Stimulated activated CD4-positive, alpha-beta T cell treated with anti-CD3 and anti-CD28 coated beads, TNF-alpha, amount 100 ng/mL, for 24 hours (primary cell): ENCODE data around the gene TMEM144.

Experiments used
- DNase-seq, 3 experiments: peaks; one replicate each; pipeline ENCODE4 v3.0.0-alpha.2; 2020; ENCODE audit warnings: low read depth in 3 of 3

The TMEM144 gene

GRCh38 chr4:158209825-158210807 lies at the start of gene TMEM144:
Gene TMEM144, plus strand, starts transcription at chr4:158210486. Its CDS starts 2,182 bp downstream, at chr4:158212668.
- peak in 2 of 3 experiments; percentile 14 to 55 for DNase-seq

- DNase-seq, result no peak
Observed at GRCh38 chr4:158161551-158162354, 48.5 kb upstream of the TMEM144 start.

DNA sequence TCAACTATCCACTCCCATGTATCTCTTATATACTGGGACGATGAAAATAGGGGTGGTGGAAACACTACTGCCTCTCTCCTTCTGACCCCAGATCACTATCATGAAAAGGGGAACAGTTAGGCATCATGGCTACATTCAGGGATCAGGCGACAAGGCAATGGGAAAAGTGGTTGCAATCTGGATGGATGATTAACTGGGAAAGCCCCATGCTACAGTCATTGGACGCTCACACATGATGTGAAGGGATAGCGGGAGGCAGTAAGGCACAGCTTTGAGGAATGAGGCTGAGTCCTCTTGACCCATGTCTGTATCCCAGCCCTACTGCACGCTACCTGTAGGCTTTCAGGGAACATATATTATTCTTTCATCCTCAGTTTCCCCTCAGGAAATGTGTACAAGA lies 47.7 kb upstream of the TMEM144 start:
- DNase-seq, result no peak

- DNase-seq, result no peak
Observed at GRCh38 chr4:158163941-158164767, 46.1 kb upstream of the TMEM144 start.

DNA sequence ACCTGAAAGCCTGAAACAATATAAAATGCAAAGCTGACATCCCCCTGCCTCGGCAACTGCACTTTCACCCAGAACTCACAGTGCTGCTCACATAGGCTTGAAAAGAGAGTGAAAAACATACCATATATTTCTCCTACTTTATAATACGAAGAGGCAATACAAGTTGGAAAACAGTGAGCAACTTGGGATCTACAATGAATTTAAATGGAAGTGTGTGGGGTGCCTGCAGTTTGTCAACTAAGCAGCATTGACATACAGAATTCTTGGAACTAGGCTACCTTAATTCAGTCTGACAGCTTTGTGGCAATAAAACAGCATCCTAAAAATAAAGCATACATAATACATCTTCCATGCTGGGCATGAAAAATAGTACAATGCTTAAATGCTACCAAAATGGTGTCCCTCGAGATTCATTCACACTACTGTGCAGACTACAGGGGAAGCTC lies 45.5 kb upstream of the TMEM144 start:
- no peak for DNase-seq

DNA sequence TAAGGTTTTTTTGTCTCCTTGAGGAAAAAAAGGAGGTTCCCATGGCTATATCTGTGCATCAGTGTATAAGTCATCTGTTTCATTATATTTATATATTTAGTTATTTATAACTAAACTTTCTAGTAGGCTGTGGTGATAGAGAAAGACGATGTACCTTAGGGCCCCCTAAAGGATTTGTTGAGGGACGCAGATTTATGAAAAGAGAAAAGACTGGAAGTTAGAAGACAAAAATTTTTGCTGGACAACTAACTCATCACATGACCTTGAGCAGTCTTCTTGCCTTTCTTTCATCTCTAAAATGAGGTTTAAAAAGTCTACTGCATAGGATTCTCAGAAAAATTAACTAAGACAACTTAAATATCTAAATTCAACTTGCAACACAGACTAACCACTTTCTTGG lies 43.6 kb upstream of the TMEM144 start:
- no peak for DNase-seq

DNA sequence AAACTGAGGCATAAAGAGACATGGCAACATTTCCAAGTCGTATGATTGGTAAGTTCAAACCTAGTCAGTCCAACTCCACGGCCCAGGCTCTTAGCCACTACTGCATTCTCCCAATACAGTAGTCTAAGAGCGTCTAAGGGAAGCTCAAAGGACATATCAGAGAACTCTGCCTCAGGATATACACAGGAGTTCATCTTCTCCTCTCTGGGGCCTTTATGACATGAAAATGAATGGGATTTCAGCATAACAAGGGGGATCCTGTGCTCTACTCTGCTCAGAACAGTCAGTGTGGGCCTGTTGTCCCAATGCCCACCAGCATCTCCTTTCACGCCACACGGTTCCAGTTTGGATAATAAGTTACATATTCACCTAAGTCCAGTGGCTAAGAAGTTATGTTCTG lies 41.7 kb upstream of the TMEM144 start:
- DNase-seq, result no peak

DNA sequence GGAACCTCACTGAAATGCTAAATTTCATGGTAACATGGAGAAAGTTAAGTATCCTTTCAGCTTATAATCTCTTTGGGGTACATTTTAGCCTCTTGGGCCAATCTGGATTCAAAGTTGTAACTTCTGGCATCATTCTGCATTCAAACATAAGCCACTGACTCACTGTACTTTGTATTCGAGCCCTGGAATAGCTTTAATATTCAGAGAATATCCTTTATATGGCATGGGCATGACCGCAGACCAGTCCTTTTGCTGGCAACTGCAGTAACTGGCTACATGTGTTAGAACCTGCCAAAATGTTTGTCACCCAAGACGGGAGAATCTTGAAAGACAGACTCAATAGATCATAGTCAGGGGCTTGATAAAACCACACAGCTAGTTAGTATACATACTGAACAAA lies 40.8 kb upstream of the TMEM144 start:
- DNase-seq, result no peak

DNA sequence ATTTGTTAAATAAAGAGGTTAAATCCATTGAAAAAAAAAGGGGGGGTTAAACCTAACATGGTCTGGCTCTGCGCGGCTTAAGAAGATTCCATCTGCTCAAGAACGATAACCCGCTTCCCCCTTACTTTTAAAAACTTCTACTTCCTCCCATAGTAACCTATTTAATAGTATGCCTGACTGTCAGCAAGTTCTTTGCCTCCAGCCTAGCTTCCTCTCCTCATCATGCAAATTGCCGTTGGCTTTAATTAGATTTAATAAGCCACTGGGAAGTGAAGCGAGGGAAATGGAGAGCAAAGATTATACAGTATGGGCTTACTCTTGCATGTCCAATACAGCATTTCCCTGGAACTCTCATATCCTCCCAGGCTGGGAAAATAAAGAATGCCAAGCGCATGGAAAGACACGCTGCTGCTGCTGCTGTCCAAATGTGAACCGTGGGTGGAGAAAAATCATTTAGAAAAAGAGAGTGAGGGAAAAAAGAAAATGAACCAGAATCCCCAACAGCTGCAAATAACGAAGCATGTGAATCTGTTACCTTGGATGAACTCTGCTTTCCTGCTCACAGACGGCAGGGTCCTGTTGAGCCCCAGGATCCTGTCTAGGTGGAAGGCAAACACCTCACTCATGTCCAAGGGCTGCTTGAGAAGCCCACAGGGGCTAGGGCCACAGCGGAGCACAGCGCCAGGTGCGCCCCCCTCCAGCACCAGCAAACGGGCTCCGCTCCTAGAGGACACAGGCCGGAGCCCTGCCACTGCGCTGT lies 40.2 kb upstream of the TMEM144 start:
- DNase-seq, result no peak

DNA sequence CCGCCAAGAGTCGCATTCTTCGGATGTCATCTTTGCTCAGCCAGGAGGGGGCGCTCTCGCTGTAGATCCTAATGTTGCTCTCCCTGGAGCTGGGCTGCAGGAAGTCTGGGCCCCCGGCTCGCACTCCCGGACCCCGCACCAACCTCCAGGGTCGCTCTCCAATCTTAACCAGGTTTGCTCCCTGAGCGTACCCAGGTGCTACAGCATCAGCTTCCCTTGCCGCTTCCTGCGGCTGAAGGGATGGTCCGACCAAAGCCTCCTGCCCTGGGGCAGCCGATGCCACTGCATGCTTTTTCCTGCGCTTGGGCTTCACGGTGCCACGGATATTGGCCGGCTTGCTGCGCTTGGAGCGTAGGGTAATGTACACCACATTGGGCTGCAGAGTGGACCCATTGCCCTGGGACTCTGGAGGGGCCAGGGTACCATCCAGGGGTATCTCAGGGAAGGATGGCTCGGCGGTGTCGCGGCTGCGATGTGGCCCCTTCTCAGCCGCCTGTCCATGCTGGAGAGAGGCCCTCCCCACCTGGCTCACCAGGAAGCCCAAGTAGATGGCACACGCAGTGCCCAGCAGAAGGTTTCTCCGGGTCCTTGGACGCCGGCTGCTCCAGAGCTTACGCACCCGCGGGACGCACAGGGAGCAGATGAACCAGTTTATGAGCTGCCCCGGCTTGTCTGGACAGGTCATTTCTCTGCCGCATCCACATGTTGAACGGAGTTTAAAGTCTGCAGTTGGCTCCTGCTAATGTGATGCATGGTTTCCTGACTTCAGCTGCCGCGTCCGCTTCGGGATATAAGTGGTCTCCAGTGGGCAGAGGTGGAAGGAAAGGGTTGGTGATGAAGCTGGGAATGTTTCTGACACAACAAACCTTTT lies 39.4 kb upstream of the TMEM144 start:
- DNase-seq, result peak in 1 of 3 experiments; percentile 7

GRCh38 chr4:158172261-158173258 lies 37.7 kb upstream of the TMEM144 start, which contains the start of gene GASK1B:
Gene GASK1B, minus strand, starts transcription at chr4:158173025. Its CDS starts 1,650 bp downstream, at chr4:158171375.
- no peak for DNase-seq

- DNase-seq, result no peak
Observed at GRCh38 chr4:158176108-158176507, 34.2 kb upstream of the TMEM144 start.

- DNase-seq, result no peak
Observed at GRCh38 chr4:158176776-158177175, 33.5 kb upstream of the TMEM144 start.

- DNase-seq, result no peak
Observed at GRCh38 chr4:158179465-158179864, 30.8 kb upstream of the TMEM144 start.

GRCh38 chr4:158181906-158182305 lies 28.4 kb upstream of the TMEM144 start:
- DNase-seq, result no peak

DNA sequence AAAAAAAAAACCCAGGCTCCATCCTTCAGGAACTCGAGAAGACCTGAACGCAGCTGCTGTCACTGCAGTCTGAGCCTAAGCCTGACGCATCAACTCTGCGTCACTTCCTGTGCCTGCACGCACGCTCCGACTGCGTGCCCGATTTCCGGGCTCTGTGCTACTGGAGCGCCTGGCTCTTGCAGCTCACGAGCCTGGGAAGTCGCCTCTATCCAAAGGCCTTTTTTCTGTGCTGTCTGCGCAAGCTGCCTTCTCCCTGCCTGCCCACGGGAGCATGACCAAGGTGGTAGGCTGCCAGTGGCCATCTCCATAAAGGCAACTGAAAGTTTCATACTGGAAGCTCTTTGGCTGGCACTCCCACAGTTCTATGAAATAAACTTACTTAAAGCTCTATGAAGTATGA lies 27.6 kb upstream of the TMEM144 start:
- DNase-seq, result no peak

GRCh38 chr4:158186815-158187214 lies 23.5 kb upstream of the TMEM144 start:
- DNase-seq, result no peak

GRCh38 chr4:158189422-158189821 lies 20.9 kb upstream of the TMEM144 start:
- DNase-seq, result no peak
